GM19239 (cell line): Measurements from ENCODE around the gene KEAP1.

Experiments
- DNase-seq: peaks from one replicate; pipeline ENCODE4 v3.0.0; 2011; ENCODE audit warnings: low spot score; ENCODE audit not compliant: insufficient read length
- FAIRE-seq: peaks from 2 replicates; lab custom pipeline; 2011; peaks lifted over from hg19 to GRCh38; lab: Jason Lieb, UNC

The KEAP1 gene

GRCh38 chr19:10525636-10526035 is 22.5 kb upstream of the KEAP1 start:
- FAIRE-seq: no peak
- DNase-seq: no peak

GRCh38 chr19:10523135-10523636 is 20.0 kb upstream of the KEAP1 start:
- DNase-seq (no peak), FAIRE-seq (no peak)

GRCh38 chr19:10521461-10522171 is 18.5 kb upstream of the KEAP1 start:
- DNase-seq (no peak), FAIRE-seq (no peak)

- DNase-seq (no peak), FAIRE-seq (no peak)
Measured at GRCh38 chr19:10520652-10521318, 17.6 kb upstream of the KEAP1 start.

- DNase-seq: no peak
- no peak for FAIRE-seq
Measured at GRCh38 chr19:10519421-10519820, 16.3 kb upstream of the KEAP1 start.

GRCh38 chr19:10518444-10519361 is 15.5 kb upstream of the KEAP1 start:
- DNase-seq: no peak
- no peak for FAIRE-seq

- DNase-seq: no peak
- FAIRE-seq: no peak
Measured at GRCh38 chr19:10517760-10518443, 14.7 kb upstream of the KEAP1 start.

GRCh38 chr19:10517361-10517759 is 14.2 kb upstream of the KEAP1 start, which contains the start of gene S1PR5:
S1PR5 (minus strand) TSS chr19:10517447; CDS start chr19:10515011, 2,436 bp downstream.
- FAIRE-seq (no peak), DNase-seq (no peak)

- DNase-seq (no peak), FAIRE-seq (no peak)
Measured at GRCh38 chr19:10516671-10517286, 13.6 kb upstream of the KEAP1 start.

GRCh38 chr19:10516064-10516385 is 12.9 kb upstream of the KEAP1 start:
- FAIRE-seq (no peak), DNase-seq (no peak)

GRCh38 chr19:10514211-10515145 is 11.3 kb upstream of the KEAP1 start:
- DNase-seq (no peak), FAIRE-seq (no peak)

- no peak for FAIRE-seq
- no peak for DNase-seq
Measured at GRCh38 chr19:10513223-10513622, 10.1 kb upstream of the KEAP1 start.

GRCh38 chr19:10510301-10510802 is 7.2 kb upstream of the KEAP1 start:
- DNase-seq (no peak), FAIRE-seq (no peak)

GRCh38 chr19:10508707-10509106 is 5.6 kb upstream of the KEAP1 start:
- FAIRE-seq (no peak), DNase-seq (no peak)

- DNase-seq: no peak
- no peak for FAIRE-seq
Measured at GRCh38 chr19:10508036-10508435, 4.9 kb upstream of the KEAP1 start.

GRCh38 chr19:10505583-10506229 is 2.5 kb upstream of the KEAP1 start:
- no peak for DNase-seq
- FAIRE-seq: peak; percentile 86

GRCh38 chr19:10502524-10503001 is 593 bp downstream of the KEAP1 start:
- FAIRE-seq (peak; percentile 60), DNase-seq (peak; percentile 94)
